GM19099 (cell line): ENCODE measurements around the gene NLRP10.

Source experiments
- POLR2A ChIP-seq: IDR thresholded peaks from 3 replicates; pipeline ENCODE4 v1.6.1; 2011; ENCODE audit warnings: low read depth; ENCODE audit not compliant: insufficient read length; ENCODE audit errors: extremely low read depth

NLRP10 gene

GRCh38 chr11:7955191-7955590, 10.1 kb downstream of the NLRP10 start:
- TF ChIP-seq POLR2A: no peak

- TF ChIP-seq POLR2A: no peak
Observed at GRCh38 chr11:7949934-7950333, 15.3 kb downstream of the NLRP10 start.

- TF ChIP-seq POLR2A: no peak
Observed at GRCh38 chr11:7944123-7944522, 21.1 kb downstream of the NLRP10 start.

- TF ChIP-seq POLR2A: no peak
Observed at GRCh38 chr11:7941608-7942007, 23.6 kb downstream of the NLRP10 start, which contains the start of gene OR10A3. Gene OR10A3, minus strand, starts transcription at chr11:7941708. Its CDS starts 2,188 bp downstream, at chr11:7939520.

GRCh38 chr11:7941146-7941545, 24.1 kb downstream of the NLRP10 start:
- TF ChIP-seq POLR2A: no peak

GRCh38 chr11:7936615-7937014, 28.6 kb downstream of the NLRP10 start:
- no peak for TF ChIP-seq POLR2A

GRCh38 chr11:7931168-7931567, 34.1 kb downstream of the NLRP10 start, which contains the start of gene OR10A6:
Gene OR10A6, minus strand, starts transcription at chr11:7931268. Its CDS starts 2,606 bp downstream, at chr11:7928662.
- no peak for TF ChIP-seq POLR2A

GRCh38 chr11:7927635-7928034, 37.6 kb downstream of the NLRP10 start:
- TF ChIP-seq POLR2A: no peak

- no peak for TF ChIP-seq POLR2A
Observed at GRCh38 chr11:7924536-7924935, 40.7 kb downstream of the NLRP10 start.

- no peak for TF ChIP-seq POLR2A
Observed at GRCh38 chr11:7918141-7918540, 47.1 kb downstream of the NLRP10 start.
